ENCODE data around the gene DENND1B.

The DENND1B gene

GRCh38 chr1:197677313-197677712, 98.0 kb downstream of the DENND1B start:
- TF ChIP-seq CTCF (IDR thresholded peaks at IDR 0.05): no peak

- TF ChIP-seq CTCF (IDR thresholded peaks at IDR 0.05): no peak
These were observed 99.6 kb downstream of the DENND1B start for GRCh38 chr1:197675583-197676208.

- no peak for TF ChIP-seq CTCF (IDR thresholded peaks at IDR 0.05)
These were observed 101.0 kb downstream of the DENND1B start for GRCh38 chr1:197674286-197674685.

- TF ChIP-seq CTCF (IDR thresholded peaks at IDR 0.05): no peak
These were observed 102.0 kb downstream of the DENND1B start for GRCh38 chr1:197673292-197673691.

- no peak for TF ChIP-seq CTCF (IDR thresholded peaks at IDR 0.05)
These were observed 102.9 kb downstream of the DENND1B start for GRCh38 chr1:197672347-197672746.

- TF ChIP-seq CTCF (IDR thresholded peaks at IDR 0.05): no peak
These were observed 103.4 kb downstream of the DENND1B start for GRCh38 chr1:197671920-197672319.

GRCh38 chr1:197671140-197671539, 104.1 kb downstream of the DENND1B start:
- no peak for TF ChIP-seq CTCF (IDR thresholded peaks at IDR 0.05)

- no peak for TF ChIP-seq CTCF (IDR thresholded peaks at IDR 0.05)
These were observed 108.5 kb downstream of the DENND1B start for GRCh38 chr1:197666769-197667285.
